ENCODE data around the gene FOXJ3.

FOXJ3 gene

GRCh38 chr1:42288311-42288985 is 46.6 kb downstream of the FOXJ3 start:
- no peak for FAIRE-seq
- TF ChIP-seq POLR2A (IDR thresholded peaks at IDR 0.05; ENCODE audit: low read depth, low read length) (no peak), SPI1 (IDR thresholded peaks at IDR 0.05; ENCODE audit: low read depth, low read length) (no peak), PAX5 (IDR thresholded peaks at IDR 0.05; ENCODE audit: insufficient read depth, low read length, severe bottlenecking) (no peak), POU2F2 (IDR thresholded peaks at IDR 0.05; ENCODE audit: low read depth, low read length) (no peak), TAF1 (IDR thresholded peaks at IDR 0.05; ENCODE audit: low read depth, low read length) (no peak), POLR2AphosphoS5 (IDR thresholded peaks at IDR 0.05; ENCODE audit: low read depth, low read length) (no peak)
- no peak for DNase-seq (ENCODE audit: insufficient read length, low spot score)

GRCh38 chr1:42282867-42283583 is 52.0 kb downstream of the FOXJ3 start:
- no peak for DNase-seq (ENCODE audit: insufficient read length, low spot score)
- TF ChIP-seq POU2F2 (IDR thresholded peaks at IDR 0.05; ENCODE audit: low read depth, low read length) = no peak
- no peak for TF ChIP-seq PAX5 (IDR thresholded peaks at IDR 0.05; ENCODE audit: insufficient read depth, low read length, severe bottlenecking)
- TF ChIP-seq POLR2A (IDR thresholded peaks at IDR 0.05; ENCODE audit: low read depth, low read length) = no peak
- no peak for FAIRE-seq

- no peak for TF ChIP-seq PAX5 (IDR thresholded peaks at IDR 0.05; ENCODE audit: insufficient read depth, low read length, severe bottlenecking)
- no peak for TF ChIP-seq POU2F2 (IDR thresholded peaks at IDR 0.05; ENCODE audit: low read depth, low read length)
- no peak for TF ChIP-seq SPI1 (IDR thresholded peaks at IDR 0.05; ENCODE audit: low read depth, low read length)
- DNase-seq (ENCODE audit: insufficient read length, low spot score) (no peak), FAIRE-seq (no peak)
Measured at GRCh38 chr1:42282024-42282579, 52.9 kb downstream of the FOXJ3 start.

- FAIRE-seq = no peak
- DNase-seq (ENCODE audit: insufficient read length, low spot score) = no peak
- TF ChIP-seq POLR2A (IDR thresholded peaks at IDR 0.05; ENCODE audit: low read depth, low read length) (no peak), SPI1 (IDR thresholded peaks at IDR 0.05; ENCODE audit: low read depth, low read length) (no peak), PAX5 (IDR thresholded peaks at IDR 0.05; ENCODE audit: insufficient read depth, low read length, severe bottlenecking) (no peak), TAF1 (IDR thresholded peaks at IDR 0.05; ENCODE audit: low read depth, low read length) (no peak), POU2F2 (IDR thresholded peaks at IDR 0.05; ENCODE audit: low read depth, low read length) (no peak), POLR2AphosphoS5 (IDR thresholded peaks at IDR 0.05; ENCODE audit: low read depth, low read length) (no peak)
Measured at GRCh38 chr1:42280821-42281220, 54.2 kb downstream of the FOXJ3 start.

- no peak for FAIRE-seq
Measured at GRCh38 chr1:42279055-42279454, 56.0 kb downstream of the FOXJ3 start.

GRCh38 chr1:42272920-42273319 is 62.1 kb downstream of the FOXJ3 start:
- TF ChIP-seq POU2F2 (IDR thresholded peaks at IDR 0.05; ENCODE audit: low read depth, low read length) = no peak
- TF ChIP-seq POLR2AphosphoS5 (IDR thresholded peaks at IDR 0.05; ENCODE audit: low read depth, low read length) = no peak
- no peak for TF ChIP-seq TAF1 (IDR thresholded peaks at IDR 0.05; ENCODE audit: low read depth, low read length)
- TF ChIP-seq POLR2A (IDR thresholded peaks at IDR 0.05; ENCODE audit: low read depth, low read length) = no peak
- TF ChIP-seq PAX5 (IDR thresholded peaks at IDR 0.05; ENCODE audit: insufficient read depth, low read length, severe bottlenecking) = no peak
- no peak for TF ChIP-seq SPI1 (IDR thresholded peaks at IDR 0.05; ENCODE audit: low read depth, low read length)
- DNase-seq (ENCODE audit: insufficient read length, low spot score) (no peak), FAIRE-seq (no peak)

More at GRCh38 chr1:42279055-42279454, 56.0 kb downstream of the FOXJ3 start:
- no peak for TF ChIP-seq POLR2AphosphoS5 (IDR thresholded peaks at IDR 0.05; ENCODE audit: low read depth, low read length)
- no peak for TF ChIP-seq POU2F2 (IDR thresholded peaks at IDR 0.05; ENCODE audit: low read depth, low read length)
- TF ChIP-seq SPI1 (IDR thresholded peaks at IDR 0.05; ENCODE audit: low read depth, low read length) = no peak
- no peak for TF ChIP-seq PAX5 (IDR thresholded peaks at IDR 0.05; ENCODE audit: insufficient read depth, low read length, severe bottlenecking)
- TF ChIP-seq TAF1 (IDR thresholded peaks at IDR 0.05; ENCODE audit: low read depth, low read length) = no peak
- no peak for TF ChIP-seq POLR2A (IDR thresholded peaks at IDR 0.05; ENCODE audit: low read depth, low read length)
- no peak for DNase-seq (ENCODE audit: insufficient read length, low spot score)

GRCh38 chr1:42267904-42268303 is 67.1 kb downstream of the FOXJ3 start:
- FAIRE-seq (no peak), DNase-seq (ENCODE audit: insufficient read length, low spot score) (no peak)
- no peak for TF ChIP-seq POU2F2 (IDR thresholded peaks at IDR 0.05; ENCODE audit: low read depth, low read length)
- no peak for TF ChIP-seq POLR2AphosphoS5 (IDR thresholded peaks at IDR 0.05; ENCODE audit: low read depth, low read length)
- TF ChIP-seq TAF1 (IDR thresholded peaks at IDR 0.05; ENCODE audit: low read depth, low read length) = no peak
- TF ChIP-seq SPI1 (IDR thresholded peaks at IDR 0.05; ENCODE audit: low read depth, low read length) = no peak
- TF ChIP-seq POLR2A (IDR thresholded peaks at IDR 0.05; ENCODE audit: low read depth, low read length) = no peak
- TF ChIP-seq PAX5 (IDR thresholded peaks at IDR 0.05; ENCODE audit: insufficient read depth, low read length, severe bottlenecking) = no peak

GRCh38 chr1:42266253-42267135 is 68.5 kb downstream of the FOXJ3 start:
- DNase-seq (ENCODE audit: insufficient read length, low spot score) (no peak), FAIRE-seq (no peak)
- TF ChIP-seq TAF1 (IDR thresholded peaks at IDR 0.05; ENCODE audit: low read depth, low read length) (no peak), SPI1 (IDR thresholded peaks at IDR 0.05; ENCODE audit: low read depth, low read length) (no peak), POLR2AphosphoS5 (IDR thresholded peaks at IDR 0.05; ENCODE audit: low read depth, low read length) (no peak), POLR2A (IDR thresholded peaks at IDR 0.05; ENCODE audit: low read depth, low read length) (no peak), PAX5 (IDR thresholded peaks at IDR 0.05; ENCODE audit: insufficient read depth, low read length, severe bottlenecking) (no peak), POU2F2 (IDR thresholded peaks at IDR 0.05; ENCODE audit: low read depth, low read length) (no peak)
